ENCODE data around the gene TTI1.

TTI1 gene

DNA sequence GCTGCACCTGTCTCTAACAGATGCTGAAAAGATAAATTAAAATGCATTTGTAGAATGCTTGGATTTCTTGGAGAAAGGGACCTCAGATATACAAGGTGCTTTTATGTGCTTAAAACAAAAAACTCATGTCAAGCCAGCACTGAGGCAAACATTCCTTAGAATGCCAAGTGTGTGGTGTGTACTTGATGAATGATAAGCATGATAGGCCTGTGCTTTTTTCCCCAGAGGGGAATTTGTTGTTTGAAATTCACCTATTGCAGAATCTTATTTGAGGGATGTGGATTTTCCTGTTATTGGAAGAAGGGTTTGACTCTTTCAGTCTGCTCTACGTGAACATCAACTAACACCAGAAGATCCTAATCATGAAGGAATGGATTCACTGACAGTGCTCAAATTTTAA, 28.8 kb downstream of the TTI1 start:
- no peaks in the 10 kb centered on the region for H3K9me3 ChIP-seq (ENCODE audit: control insufficient read depth, low read length)
- no peak for TF ChIP-seq CTCF (IDR thresholded peaks at IDR 0.05)

DNA sequence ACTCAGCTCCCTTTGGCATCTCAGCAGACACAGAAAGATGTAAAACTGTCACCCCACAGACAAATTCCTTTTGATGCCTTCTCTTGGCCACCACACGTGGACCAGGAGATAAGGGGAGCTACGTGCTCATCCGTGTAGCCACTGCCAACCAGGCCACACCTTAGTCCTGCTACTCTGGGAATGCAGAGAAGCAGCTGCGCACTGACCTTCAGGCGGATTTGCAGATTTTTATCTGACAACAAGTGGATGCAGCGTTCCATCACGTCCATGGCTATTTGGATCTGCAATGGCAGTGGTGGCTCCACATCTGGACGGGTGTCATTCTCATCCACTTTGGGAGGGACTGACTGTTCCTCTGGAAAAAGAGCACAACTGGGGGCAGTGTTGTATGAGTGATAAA, 30.8 kb downstream of the TTI1 start:
- TF ChIP-seq CTCF (IDR thresholded peaks at IDR 0.05), result no peak
- H2AFZ ChIP-seq, result no peak overlapping the region
- H3K4me3 ChIP-seq (ENCODE audit: low read depth, low read length), result no peak overlapping the region
- no peaks in the 10 kb centered on the region for H3K9me3 ChIP-seq (ENCODE audit: control insufficient read depth, low read length)
- H3K27ac ChIP-seq, result no peak overlapping the region
- H3K4me1 ChIP-seq, result no peaks in the 10 kb centered on the region
- no peak overlapping the region for H3K9ac ChIP-seq
- H3K79me2 ChIP-seq, result no peaks in the 10 kb centered on the region
- H3K27me3 ChIP-seq (ENCODE audit: control insufficient read depth, insufficient read depth, low read length), result no peaks in the 10 kb centered on the region
- H3K4me2 ChIP-seq (ENCODE audit: low read length), result no peak overlapping the region
- no peaks in the 10 kb centered on the region for H3K36me3 ChIP-seq (ENCODE audit: control insufficient read depth, insufficient read depth, low read length)

More for the DNA sequence above, 28.8 kb downstream of the TTI1 start:
- Histone ChIP-seq H3K36me3 (ENCODE audit: control insufficient read depth, insufficient read depth, low read length) (no peaks in the 10 kb centered on the region), H3K9ac (no peak overlapping the region), H2AFZ (no peak overlapping the region), H3K27me3 (ENCODE audit: control insufficient read depth, insufficient read depth, low read length) (no peaks in the 10 kb centered on the region), H3K4me3 (ENCODE audit: low read depth, low read length) (no peak overlapping the region), H3K27ac (no peak overlapping the region), H3K79me2 (no peaks in the 10 kb centered on the region), H3K4me1 (no peaks in the 10 kb centered on the region), H3K4me2 (ENCODE audit: low read length) (no peak overlapping the region)

DNA sequence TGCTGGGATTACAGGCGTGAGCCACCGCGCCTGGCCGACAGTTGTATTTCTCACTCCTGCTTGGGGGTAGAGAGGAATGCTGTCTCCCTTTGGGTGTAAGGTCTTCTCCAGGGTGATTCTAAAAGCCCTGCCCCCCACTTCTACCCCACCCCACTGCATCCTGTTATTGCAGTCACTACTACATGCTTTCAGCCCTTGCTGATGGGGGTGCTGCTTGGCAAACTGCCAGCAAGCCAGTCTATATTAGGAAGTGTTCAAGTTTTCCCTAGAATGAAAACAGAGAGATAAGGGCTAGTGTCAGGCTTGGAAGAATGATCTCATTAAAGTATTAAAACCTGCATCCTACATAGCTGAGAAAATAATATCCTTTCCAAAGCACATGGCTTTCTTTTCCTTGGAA, 31.3 kb downstream of the TTI1 start:
- Histone ChIP-seq H3K4me2 (ENCODE audit: low read length) (no peak overlapping the region), H3K4me1 (no peaks in the 10 kb centered on the region), H3K79me2 (no peaks in the 10 kb centered on the region), H3K36me3 (ENCODE audit: control insufficient read depth, insufficient read depth, low read length) (no peaks in the 10 kb centered on the region), H3K9ac (no peak overlapping the region), H3K27ac (no peak overlapping the region), H2AFZ (no peak overlapping the region), H3K27me3 (ENCODE audit: control insufficient read depth, insufficient read depth, low read length) (no peaks in the 10 kb centered on the region), H3K4me3 (ENCODE audit: low read depth, low read length) (no peak overlapping the region), H3K9me3 (ENCODE audit: control insufficient read depth, low read length) (no peaks in the 10 kb centered on the region)
- TF ChIP-seq CTCF (IDR thresholded peaks at IDR 0.05), result no peak

- H3K4me1 ChIP-seq, result peaks cover 4% of the 10 kb centered on the region
- H3K27me3 ChIP-seq (ENCODE audit: control insufficient read depth, insufficient read depth, low read length), result no peaks in the 10 kb centered on the region
- no peak overlapping the region for H2AFZ ChIP-seq
- H3K27ac ChIP-seq, result no peak overlapping the region
- H3K36me3 ChIP-seq (ENCODE audit: control insufficient read depth, insufficient read depth, low read length), result no peaks in the 10 kb centered on the region
- H3K9ac ChIP-seq, result no peak overlapping the region
- H3K79me2 ChIP-seq, result no peaks in the 10 kb centered on the region
- TF ChIP-seq CTCF (IDR thresholded peaks at IDR 0.05), result no peak
- no peaks in the 10 kb centered on the region for H3K9me3 ChIP-seq (ENCODE audit: control insufficient read depth, low read length)
- no peak overlapping the region for H3K4me2 ChIP-seq (ENCODE audit: low read length)
- H3K4me3 ChIP-seq (ENCODE audit: low read depth, low read length), result no peak overlapping the region
Measured at GRCh38 chr20:38001173-38001875, 31.9 kb downstream of the TTI1 start.

DNA sequence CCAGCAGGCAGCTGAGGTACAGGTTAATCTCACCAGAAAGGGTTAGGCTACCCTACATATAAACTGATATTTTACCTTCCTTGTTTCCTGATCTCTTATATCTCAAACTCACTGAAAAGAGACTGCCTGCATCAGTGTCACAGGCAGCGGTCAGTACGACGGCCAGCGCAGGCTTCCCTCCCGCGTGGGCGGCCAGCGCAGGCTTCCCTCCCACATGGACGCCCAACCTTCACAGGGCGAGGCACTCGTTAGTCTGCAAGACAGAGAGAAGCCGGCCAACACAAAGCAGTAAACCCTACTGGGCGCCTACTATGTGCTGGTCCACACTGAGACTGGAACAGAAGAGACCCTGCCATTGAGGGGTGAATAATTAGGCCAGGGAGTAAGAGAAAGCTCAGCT, 33.0 kb downstream of the TTI1 start:
- Histone ChIP-seq H3K79me2 (no peaks in the 10 kb centered on the region), H3K4me1 (peaks cover 12% of the 10 kb centered on the region), H3K4me3 (ENCODE audit: low read depth, low read length) (no peak overlapping the region), H3K9ac (no peak overlapping the region), H3K4me2 (ENCODE audit: low read length) (no peak overlapping the region), H2AFZ (no peak overlapping the region), H3K9me3 (ENCODE audit: control insufficient read depth, low read length) (no peaks in the 10 kb centered on the region), H3K27ac (no peak overlapping the region), H3K27me3 (ENCODE audit: control insufficient read depth, insufficient read depth, low read length) (no peaks in the 10 kb centered on the region), H3K36me3 (ENCODE audit: control insufficient read depth, insufficient read depth, low read length) (no peaks in the 10 kb centered on the region)
- TF ChIP-seq CTCF (IDR thresholded peaks at IDR 0.05), result no peak

Measured in parathyroid adenoma (tissue), 2 donors.